ENCODE results near the gene DGKI.

DGKI gene

DNA sequence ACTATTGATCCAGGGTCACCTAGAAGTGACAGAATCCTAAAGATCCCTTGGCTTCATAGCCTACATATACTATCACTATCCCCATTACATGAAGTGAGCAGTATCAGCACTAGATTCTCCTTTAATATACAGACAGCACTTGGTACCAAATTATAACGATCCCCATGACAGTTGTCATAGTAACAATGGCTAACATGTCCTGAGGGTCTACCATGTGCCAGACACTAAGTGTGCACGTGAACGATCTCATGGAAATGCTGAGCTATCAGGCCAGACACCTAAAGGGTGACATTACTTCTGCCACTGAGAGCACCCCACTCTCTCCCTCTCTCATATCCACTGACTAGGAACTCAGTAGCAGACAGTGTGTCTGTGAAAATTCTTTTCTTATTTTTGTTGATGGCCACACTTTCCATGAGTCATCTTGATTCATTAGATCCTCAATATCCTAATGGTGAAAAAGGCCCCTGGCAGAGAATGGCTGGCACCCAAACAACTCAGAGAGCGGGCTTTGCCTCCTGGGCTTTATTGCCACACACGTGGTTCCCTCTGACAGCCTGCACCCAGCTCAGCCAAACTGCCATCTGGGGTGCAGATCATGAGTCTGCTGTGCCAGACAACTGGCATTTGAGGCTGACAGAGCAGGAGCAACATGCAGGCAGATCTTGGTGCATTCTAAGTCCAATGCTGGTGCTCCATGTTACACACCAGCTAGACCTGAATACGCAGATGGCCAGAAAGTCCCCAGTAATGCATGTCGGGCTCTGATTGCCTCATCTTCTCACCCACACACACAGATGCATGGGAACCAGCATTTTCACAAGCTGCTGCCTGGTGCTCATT is 176.3 kb downstream of the DGKI start:
- no peaks in the 10 kb centered on the region for H3K4me1 ChIP-seq
- no peak overlapping the region for H3K4me2 ChIP-seq
- no peak overlapping the region for H3K4me3 ChIP-seq
- no peaks in the 10 kb centered on the region for H3K36me3 ChIP-seq
- H3K9ac ChIP-seq: no peak overlapping the region
- H3K27me3 ChIP-seq: no peaks in the 10 kb centered on the region
- H3K9me3 ChIP-seq: no peaks in the 10 kb centered on the region
- TF ChIP-seq Cebpa-rat (IDR thresholded peaks at IDR 0.05): no peak
- no peaks in the 10 kb centered on the region for H4K20me1 ChIP-seq
- H3K27ac ChIP-seq: no peak overlapping the region

DNA sequence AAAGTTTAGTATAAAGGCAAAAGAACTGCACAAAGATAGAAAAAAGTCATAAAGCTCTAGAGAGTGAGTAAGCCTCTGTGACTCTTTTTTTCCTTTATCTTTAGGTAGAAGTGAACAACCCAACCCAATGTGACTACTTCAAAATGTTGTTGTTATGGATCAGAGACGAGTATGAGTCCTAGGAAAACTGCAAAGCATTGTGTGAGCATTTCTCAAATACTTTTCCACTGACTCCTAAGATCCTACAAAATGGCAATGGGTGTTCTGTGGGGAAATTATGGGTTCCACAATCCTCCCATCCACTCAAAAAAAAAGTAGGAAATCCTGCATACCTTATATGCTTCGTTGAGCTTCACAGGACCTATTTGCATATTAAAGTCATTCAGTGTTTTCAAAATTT is 177.1 kb downstream of the DGKI start:
- H3K4me1 ChIP-seq: no peaks in the 10 kb centered on the region
- no peaks in the 10 kb centered on the region for H3K36me3 ChIP-seq
- no peak overlapping the region for H3K4me2 ChIP-seq
- no peaks in the 10 kb centered on the region for H4K20me1 ChIP-seq
- H3K9me3 ChIP-seq: no peaks in the 10 kb centered on the region
- H3K27ac ChIP-seq: no peak overlapping the region
- H3K9ac ChIP-seq: no peak overlapping the region
- TF ChIP-seq Cebpa-rat (IDR thresholded peaks at IDR 0.05): no peak
- no peaks in the 10 kb centered on the region for H3K27me3 ChIP-seq
- H3K4me3 ChIP-seq: no peak overlapping the region

DNA sequence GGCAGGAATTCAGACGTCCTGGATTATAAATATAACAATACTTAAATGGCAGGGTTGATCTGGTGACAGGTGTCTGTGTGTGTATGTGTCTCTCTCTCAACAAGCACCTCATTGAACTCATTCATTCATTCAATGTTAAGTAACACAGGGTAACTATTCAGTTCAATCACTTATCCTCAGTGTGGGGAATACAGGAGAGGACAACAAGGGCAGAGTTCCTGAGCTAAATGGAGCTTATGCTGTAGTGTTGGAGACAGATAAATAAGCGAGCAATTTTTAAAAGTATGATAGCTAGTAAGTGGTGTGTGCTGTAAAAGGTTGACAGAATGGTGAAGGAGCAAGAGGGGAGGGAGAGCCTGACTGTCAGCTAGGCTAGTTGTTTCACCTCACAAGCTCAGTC is 178.4 kb downstream of the DGKI start:
- no peaks in the 10 kb centered on the region for H3K36me3 ChIP-seq
- H3K27me3 ChIP-seq: no peaks in the 10 kb centered on the region
- no peak overlapping the region for H3K4me3 ChIP-seq
- H3K4me1 ChIP-seq: no peaks in the 10 kb centered on the region
- H3K27ac ChIP-seq: no peak overlapping the region
- no peak for TF ChIP-seq Cebpa-rat (IDR thresholded peaks at IDR 0.05)
- H3K9me3 ChIP-seq: no peaks in the 10 kb centered on the region
- no peaks in the 10 kb centered on the region for H4K20me1 ChIP-seq
- no peak overlapping the region for H3K9ac ChIP-seq
- H3K4me2 ChIP-seq: no peak overlapping the region

DNA sequence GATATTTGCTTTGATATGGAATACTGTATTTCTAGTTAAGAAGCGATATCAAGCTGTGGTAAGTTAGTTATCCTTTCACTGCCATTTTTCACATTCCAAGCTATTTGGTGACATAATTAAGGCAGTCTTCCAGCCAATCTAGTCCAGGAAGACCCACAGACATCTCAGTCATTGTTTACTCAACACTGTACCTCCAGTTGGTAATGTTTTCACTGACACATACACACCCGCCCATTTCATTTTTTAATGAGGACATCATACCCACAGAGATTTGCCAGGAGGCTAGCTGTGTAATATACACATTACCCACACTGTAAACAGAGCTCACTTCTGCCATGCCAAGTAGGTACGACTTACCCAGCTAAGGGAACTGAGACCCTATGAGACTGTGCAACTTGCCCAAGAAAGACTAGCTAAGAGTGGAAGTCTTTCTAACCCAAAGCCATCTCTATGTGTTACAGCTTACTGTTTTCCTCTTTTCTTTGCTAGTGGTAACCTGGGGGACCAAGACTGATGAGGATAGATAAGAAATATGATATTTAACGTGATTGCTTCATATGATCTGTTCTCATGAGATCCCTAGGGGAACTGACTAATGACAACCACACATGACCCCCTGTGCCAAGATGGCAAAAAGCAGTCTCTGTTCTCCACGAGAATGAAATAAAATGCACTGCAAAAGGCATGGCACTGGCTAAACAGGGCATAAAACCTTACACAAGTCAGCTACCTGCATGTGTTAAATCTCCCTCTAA is 179.0 kb downstream of the DGKI start:
- no peak overlapping the region for H3K4me2 ChIP-seq
- no peak overlapping the region for H3K4me3 ChIP-seq
- H3K27me3 ChIP-seq: no peaks in the 10 kb centered on the region
- no peak overlapping the region for H3K9ac ChIP-seq
- no peaks in the 10 kb centered on the region for H3K36me3 ChIP-seq
- H3K4me1 ChIP-seq: no peaks in the 10 kb centered on the region
- H3K9me3 ChIP-seq: no peaks in the 10 kb centered on the region
- no peaks in the 10 kb centered on the region for H4K20me1 ChIP-seq
- no peak overlapping the region for H3K27ac ChIP-seq
- no peak for TF ChIP-seq Cebpa-rat (IDR thresholded peaks at IDR 0.05)

DNA sequence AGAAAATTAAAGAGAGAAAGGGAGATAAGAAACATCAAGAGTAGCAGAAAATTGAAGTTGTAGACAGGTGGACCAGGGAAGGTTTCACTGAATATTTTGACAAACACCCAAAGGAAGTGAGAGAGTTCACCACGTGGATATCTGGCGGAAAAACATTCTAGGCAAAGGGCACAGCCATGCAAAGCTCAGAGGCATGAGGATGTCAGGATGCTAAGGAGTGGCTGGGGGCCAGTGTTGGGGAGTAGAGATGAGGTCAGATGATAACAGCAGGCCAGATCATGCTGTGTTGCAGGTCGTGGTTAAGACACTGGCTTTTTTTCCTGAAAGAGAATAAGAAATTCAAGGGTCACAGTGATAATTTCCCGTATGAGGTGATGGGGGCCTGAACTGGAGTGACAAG is 181.9 kb downstream of the DGKI start:
- Histone ChIP-seq H3K36me3 (no peaks in the 10 kb centered on the region), H3K27ac (no peak overlapping the region), H3K9ac (no peak overlapping the region), H3K4me2 (no peak overlapping the region), H3K9me3 (no peaks in the 10 kb centered on the region), H3K4me1 (no peaks in the 10 kb centered on the region), H3K27me3 (no peaks in the 10 kb centered on the region), H4K20me1 (no peaks in the 10 kb centered on the region), H3K4me3 (no peak overlapping the region)
- TF ChIP-seq Cebpa-rat (IDR thresholded peaks at IDR 0.05): no peak

DNA sequence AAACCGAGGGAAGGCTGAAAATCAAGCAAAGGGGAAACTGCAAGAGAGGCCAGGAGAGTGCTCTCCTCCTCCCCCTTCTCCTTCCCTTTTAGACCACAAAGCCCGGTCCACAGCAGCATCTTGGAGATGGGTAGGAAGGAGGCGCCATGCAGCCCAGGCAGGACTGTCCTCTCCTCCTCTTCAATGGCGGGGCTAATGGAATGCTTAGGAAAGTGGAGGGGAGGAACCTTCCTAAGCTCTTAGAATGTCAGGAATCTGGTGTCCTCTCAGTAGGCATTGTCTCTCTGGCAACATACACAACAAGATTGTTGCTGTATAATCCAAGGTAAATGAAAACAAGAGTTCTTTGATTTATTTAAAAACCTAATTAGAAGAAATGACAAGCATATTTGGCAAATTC is 185.1 kb downstream of the DGKI start:
- H4K20me1 ChIP-seq: no peaks in the 10 kb centered on the region
- H3K4me2 ChIP-seq: no peak overlapping the region
- H3K27me3 ChIP-seq: no peaks in the 10 kb centered on the region
- TF ChIP-seq Cebpa-rat (IDR thresholded peaks at IDR 0.05): no peak
- H3K9me3 ChIP-seq: no peaks in the 10 kb centered on the region
- peaks cover 16% of the 10 kb centered on the region for H3K4me1 ChIP-seq
- no peak overlapping the region for H3K9ac ChIP-seq
- no peak overlapping the region for H3K27ac ChIP-seq
- H3K4me3 ChIP-seq: no peak overlapping the region
- H3K36me3 ChIP-seq: no peaks in the 10 kb centered on the region

DNA sequence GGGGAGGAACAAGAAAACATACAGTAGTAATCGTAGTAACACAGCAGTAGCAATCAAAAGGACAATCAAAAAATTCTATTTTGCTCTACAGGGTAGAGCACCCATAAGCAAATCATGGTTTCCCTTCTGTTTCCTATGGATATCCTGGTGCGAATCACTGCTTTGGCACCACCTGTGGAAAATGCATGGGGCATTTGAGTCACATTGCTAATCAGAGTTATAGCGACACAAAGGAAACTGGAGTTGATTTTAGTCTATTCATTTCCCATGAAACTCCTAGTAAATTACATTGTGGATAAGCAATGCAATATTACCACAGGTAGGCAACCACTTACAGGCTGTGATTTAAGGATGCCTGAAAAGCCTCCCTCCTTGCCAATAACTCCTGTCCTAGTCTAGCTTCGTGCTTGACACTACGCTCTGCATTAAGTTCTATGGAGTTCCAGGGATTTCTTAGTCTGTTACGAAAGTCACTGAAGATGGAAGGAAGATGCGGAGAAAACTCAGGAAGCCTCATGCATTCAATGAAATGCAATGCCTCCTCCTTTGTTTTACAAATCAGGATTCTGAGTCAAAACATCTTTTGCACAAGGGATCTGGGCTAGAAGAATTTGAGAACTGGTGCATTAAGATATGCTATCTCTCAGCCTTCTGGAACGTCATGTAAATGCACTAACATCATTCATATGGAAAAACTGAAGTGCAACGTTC is 188.4 kb downstream of the DGKI start:
- TF ChIP-seq Cebpa-rat (IDR thresholded peaks at IDR 0.05): no peak
- Histone ChIP-seq H4K20me1 (no peaks in the 10 kb centered on the region), H3K27ac (no peak overlapping the region), H3K36me3 (no peaks in the 10 kb centered on the region), H3K4me2 (no peak overlapping the region), H3K4me1 (peaks cover 19% of the 10 kb centered on the region), H3K4me3 (no peak overlapping the region), H3K27me3 (no peaks in the 10 kb centered on the region), H3K9ac (no peak overlapping the region), H3K9me3 (no peaks in the 10 kb centered on the region)

DNA sequence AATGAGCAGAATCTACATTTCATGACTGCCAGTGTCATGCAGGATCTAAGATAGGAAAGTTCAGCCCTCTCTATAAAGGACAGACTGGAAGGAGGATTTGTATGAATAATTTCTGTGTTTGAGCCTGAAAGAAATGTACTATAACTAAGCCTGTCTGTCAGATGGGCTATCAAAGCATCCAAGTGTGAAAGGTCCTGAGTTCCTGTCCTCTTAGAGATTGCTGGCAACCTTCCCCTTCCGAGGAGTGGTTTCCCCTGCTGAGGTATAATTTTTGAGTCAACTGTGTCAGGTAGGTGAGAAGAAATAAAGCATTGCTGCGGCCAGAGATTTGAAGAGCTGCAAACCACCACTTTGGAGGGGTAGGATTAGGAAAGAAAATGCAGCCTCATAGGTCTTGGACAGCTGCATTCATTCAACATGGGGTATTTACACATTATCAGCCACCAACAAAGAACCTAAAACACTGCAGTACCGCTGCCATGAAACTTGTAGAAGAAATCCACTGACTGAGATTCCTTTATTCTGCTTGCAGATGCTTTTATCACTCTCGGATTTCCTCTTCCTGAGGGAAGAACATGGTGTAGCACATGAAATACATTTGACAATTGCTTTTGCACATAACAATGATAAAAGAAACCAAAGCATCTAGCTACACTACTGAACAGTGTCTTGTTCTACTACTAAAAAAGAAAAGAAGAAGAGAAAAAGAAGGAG is 189.1 kb downstream of the DGKI start:
- no peak overlapping the region for H3K27ac ChIP-seq
- no peaks in the 10 kb centered on the region for H3K27me3 ChIP-seq
- no peaks in the 10 kb centered on the region for H3K9me3 ChIP-seq
- H4K20me1 ChIP-seq: no peaks in the 10 kb centered on the region
- H3K9ac ChIP-seq: no peak overlapping the region
- TF ChIP-seq Cebpa-rat (IDR thresholded peaks at IDR 0.05): no peak
- H3K4me1 ChIP-seq: peaks cover 19% of the 10 kb centered on the region
- peak overlapping the region; percentile 33 for H3K4me2 ChIP-seq
- no peak overlapping the region for H3K4me3 ChIP-seq
- H3K36me3 ChIP-seq: no peaks in the 10 kb centered on the region

DNA sequence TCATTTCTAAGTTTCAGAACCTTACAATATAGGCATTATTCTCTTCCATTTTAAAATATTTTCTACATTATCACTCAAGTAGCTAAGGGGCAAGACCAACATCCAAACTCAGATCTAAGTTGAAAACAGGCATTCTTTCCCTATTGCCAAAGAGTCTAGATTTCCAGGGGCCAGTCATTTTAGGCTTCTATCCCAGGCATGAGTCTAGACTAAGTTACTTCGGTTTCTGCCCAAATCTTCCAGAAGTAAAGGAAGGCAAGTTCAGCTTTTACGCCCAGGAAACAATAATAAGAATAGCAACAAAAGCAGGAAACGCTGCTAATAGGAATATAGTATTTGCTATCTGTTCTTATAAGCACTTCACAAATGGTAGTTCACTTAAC is 189.9 kb downstream of the DGKI start:
- no peaks in the 10 kb centered on the region for H4K20me1 ChIP-seq
- TF ChIP-seq Cebpa-rat (IDR thresholded peaks at IDR 0.05): no peak
- H3K27me3 ChIP-seq: no peaks in the 10 kb centered on the region
- no peaks in the 10 kb centered on the region for H3K9me3 ChIP-seq
- no peak overlapping the region for H3K27ac ChIP-seq
- no peak overlapping the region for H3K4me3 ChIP-seq
- H3K4me2 ChIP-seq: peak overlapping the region; percentile 33
- H3K9ac ChIP-seq: no peak overlapping the region
- no peaks in the 10 kb centered on the region for H3K36me3 ChIP-seq
- peaks cover 19% of the 10 kb centered on the region for H3K4me1 ChIP-seq

Data from BLaER1 (cell line).